Prostate gland (tissue), 2 donors: ENCODE results near the gene TCF12. TPM values are rescaled to one million over a fixed set of nuclear protein-coding genes. Genes with fewer than 3 reads are reported as not detected.

Experiments used
- DNase-seq: peaks from one replicate; pipeline ENCODE4 v3.0.0-alpha.2; 2019; ENCODE audit warnings: low spot score
- H3K27ac ChIP-seq, 2 donors: fragments of 200-600 bp; sonication (generic); 2 replicates each; pipeline ENCODE4 v1.5.1; 2017 to 2019
- H3K27me3 ChIP-seq: fragments of 200-600 bp; sonication (generic); replicated peaks from 2 replicates; pipeline ENCODE4 v1.5.1; 2019; ENCODE audit not compliant: insufficient read depth
- H3K36me3 ChIP-seq, 2 donors: fragments of 200-600 bp; sonication (generic); 1 replicate in 1 of 2; 2 replicates in 1 of 2; pipeline versions ENCODE4 v1.5.1 to v1.8.1; 2017 to 2019
- H3K4me1 ChIP-seq: fragments of 200-600 bp; sonication (generic); replicated peaks from 2 replicates; pipeline ENCODE4 v1.5.1; 2019
- H3K4me3 ChIP-seq, 2 donors: fragments of 200-600 bp; sonication (generic); 2 replicates each; pipeline ENCODE4 v1.5.1; 2017 to 2019
- H3K9me3 ChIP-seq: fragments of 200-600 bp; sonication (generic); 2 replicates; pipeline ENCODE4 v1.5.1; 2017
- POLR2A ChIP-seq: fragments of 450-650 bp; IDR thresholded peaks from one replicate; pipeline ENCODE4 v1.6.1; 2016; ENCODE audit warnings: antibody characterized with exemption, mild to moderate bottlenecking
- POLR2AphosphoS5 ChIP-seq: sonication (generic); formaldehyde crosslinking; IDR thresholded peaks from one replicate; pipeline ENCODE4 v1.6.1; 2017; ENCODE audit warnings: antibody characterized with exemption
- WGBS: methylation state at CpG from one replicate; pipeline ENCODE4 v1.1.5; 2018; 5-methylcytosine and 5-hydroxymethylcytosine counted together
- intact Hi-C: fragments of 100-400 bp; cut with DNase I; formaldehyde crosslinking; loops from one replicate; pipeline ENCODE4 v1.14.2; 2022
- total RNA-seq, 2 donors: library from RNA; depleted of rRNA; stranded (reverse); fragments of >200 nt; gene quantifications; one replicate each; pipeline ENCODE4 v1.1.0, GENCODE V29; 2016
- TF ChIP-seq, protein P1 (sequence below), 4 experiments: fragments of 200-600 bp in 2 of 4; fragments of 450-650 bp in 2 of 4; sonication (generic) in 2 of 4; IDR thresholded peaks; 1 replicate in 3 of 4; 2 replicates in 1 of 4; pipeline ENCODE4 v1.5.1; 2016 to 2019; ENCODE audit warnings: antibody characterized with exemption in 4 of 4, mild to moderate bottlenecking in 2 of 4, moderate library complexity in 2 of 4

Gene TCF12
- total RNA-seq, 2 donors from 2014 or later, result 95.4 to 123 TPM

DNA sequence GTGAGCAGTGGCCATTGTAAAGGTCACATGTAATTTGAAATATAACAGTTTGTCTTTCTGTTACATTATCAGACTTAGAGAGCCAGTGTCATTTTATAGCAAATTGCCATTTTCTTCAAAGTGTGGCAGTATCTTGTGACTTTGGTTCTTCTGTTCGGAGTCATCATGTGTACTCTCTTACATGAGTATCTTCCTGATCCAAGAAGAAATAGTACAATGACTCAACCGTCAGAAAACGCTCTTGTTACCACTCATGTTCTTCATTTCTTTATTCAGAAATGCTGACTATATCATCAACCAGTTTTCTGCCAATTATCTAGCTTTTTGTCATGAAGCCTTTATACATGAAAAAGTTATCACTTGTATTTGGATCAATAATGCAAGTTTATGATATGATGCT, 364.2 kb downstream of the TCF12 start:
- 84% methylated on average over 3 of the region's 3 CpGs for WGBS
- Histone ChIP-seq H3K27ac (no peak overlapping the region), H3K4me3 (no peak overlapping the region), H3K36me3 (no peaks in the 10 kb centered on the region), H3K27me3 (no peaks in the 10 kb centered on the region), H3K9me3 (no peaks in the 10 kb centered on the region), H3K4me1 (no peaks in the 10 kb centered on the region)
- intact Hi-C loops, result no loop called here
- TF ChIP-seq, protein P1, sequence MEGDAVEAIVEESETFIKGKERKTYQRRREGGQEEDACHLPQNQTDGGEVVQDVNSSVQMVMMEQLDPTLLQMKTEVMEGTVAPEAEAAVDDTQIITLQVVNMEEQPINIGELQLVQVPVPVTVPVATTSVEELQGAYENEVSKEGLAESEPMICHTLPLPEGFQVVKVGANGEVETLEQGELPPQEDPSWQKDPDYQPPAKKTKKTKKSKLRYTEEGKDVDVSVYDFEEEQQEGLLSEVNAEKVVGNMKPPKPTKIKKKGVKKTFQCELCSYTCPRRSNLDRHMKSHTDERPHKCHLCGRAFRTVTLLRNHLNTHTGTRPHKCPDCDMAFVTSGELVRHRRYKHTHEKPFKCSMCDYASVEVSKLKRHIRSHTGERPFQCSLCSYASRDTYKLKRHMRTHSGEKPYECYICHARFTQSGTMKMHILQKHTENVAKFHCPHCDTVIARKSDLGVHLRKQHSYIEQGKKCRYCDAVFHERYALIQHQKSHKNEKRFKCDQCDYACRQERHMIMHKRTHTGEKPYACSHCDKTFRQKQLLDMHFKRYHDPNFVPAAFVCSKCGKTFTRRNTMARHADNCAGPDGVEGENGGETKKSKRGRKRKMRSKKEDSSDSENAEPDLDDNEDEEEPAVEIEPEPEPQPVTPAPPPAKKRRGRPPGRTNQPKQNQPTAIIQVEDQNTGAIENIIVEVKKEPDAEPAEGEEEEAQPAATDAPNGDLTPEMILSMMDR (IDR thresholded peaks at IDR 0.05), result no peak
- no peak for TF ChIP-seq POLR2A
- no peak for TF ChIP-seq POLR2AphosphoS5
- no peak for DNase-seq

DNA sequence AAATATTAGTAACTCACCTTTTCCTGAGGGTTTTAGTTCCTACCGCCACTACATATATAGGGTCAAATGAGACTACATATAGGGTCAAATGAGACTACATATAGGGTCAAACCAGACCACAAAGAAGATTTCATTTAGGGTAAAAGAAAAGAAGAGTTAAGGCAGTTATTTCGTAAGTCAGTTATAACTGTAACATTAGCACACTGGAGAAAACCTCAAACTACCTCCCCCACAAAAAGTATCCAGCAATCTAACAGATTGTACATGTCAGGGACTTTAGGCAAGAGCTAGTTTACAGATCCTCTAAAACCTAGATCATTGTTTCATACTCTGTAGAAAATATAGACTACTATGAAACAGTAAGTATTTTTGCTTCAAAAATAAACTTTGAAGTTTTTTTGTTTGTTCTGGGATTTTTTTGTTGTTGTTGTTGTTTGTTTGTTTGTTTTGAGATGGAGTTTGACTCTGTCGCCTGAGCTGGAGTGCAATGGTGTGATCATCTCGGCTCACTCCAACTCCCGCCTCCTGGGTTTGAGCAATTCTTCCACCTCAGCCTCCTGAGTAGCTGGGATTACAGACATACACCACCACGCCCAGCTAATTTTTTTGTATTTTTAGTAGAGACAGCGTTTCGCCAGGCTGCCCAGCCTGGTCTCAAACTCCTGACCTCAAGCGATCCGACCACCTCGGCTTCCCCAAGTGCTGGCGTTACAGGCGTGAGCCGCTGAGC, 365.5 kb downstream of the TCF12 start:
- no peak overlapping the region for H3K27ac ChIP-seq

DNA sequence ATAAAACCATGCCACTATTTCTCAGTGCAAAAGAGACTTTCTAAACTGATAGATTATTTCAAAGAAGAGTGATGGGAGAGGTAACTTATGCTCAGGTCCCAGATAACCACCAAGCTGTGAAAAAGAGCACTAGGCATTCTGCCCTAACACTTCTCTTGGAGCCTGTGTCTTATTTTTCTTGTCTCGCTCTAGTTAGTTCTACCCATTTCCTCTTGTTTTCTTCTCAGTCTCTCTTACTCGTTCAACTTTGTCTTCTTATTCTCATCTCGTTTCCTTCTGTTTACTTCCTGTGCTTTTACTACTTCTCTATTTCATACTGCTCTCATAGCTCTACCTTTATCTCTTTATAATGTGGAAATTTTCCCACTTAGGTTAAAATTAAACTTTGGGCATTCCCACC, 366.1 kb downstream of the TCF12 start:
- WGBS, result 46% methylated on average over 3 of the region's 3 CpGs
- no peak for DNase-seq
- TF ChIP-seq, protein P1 (IDR thresholded peaks at IDR 0.05), result no peak
- TF ChIP-seq POLR2AphosphoS5 (no peak), POLR2A (no peak)
- no peaks in the 10 kb centered on the region for H3K9me3 ChIP-seq
- H3K4me1 ChIP-seq, result no peaks in the 10 kb centered on the region
- no peaks in the 10 kb centered on the region for H3K36me3 ChIP-seq
- no peak overlapping the region for H3K27ac ChIP-seq
- no peaks in the 10 kb centered on the region for H3K27me3 ChIP-seq
- intact Hi-C loops, result no loop called here
- no peak overlapping the region for H3K4me3 ChIP-seq

More for the DNA sequence above, 365.5 kb downstream of the TCF12 start:
- TF ChIP-seq POLR2AphosphoS5 (no peak), POLR2A (no peak)
- TF ChIP-seq, protein P1 (IDR thresholded peaks at IDR 0.05), result no peak
- WGBS, result 82% methylated on average over 14 of the region's 14 CpGs
- no peaks in the 10 kb centered on the region for H3K4me1 ChIP-seq
- H3K4me3 ChIP-seq, result no peak overlapping the region
- DNase-seq, result no peak
- no peaks in the 10 kb centered on the region for H3K27me3 ChIP-seq
- no peaks in the 10 kb centered on the region for H3K9me3 ChIP-seq
- no peaks in the 10 kb centered on the region for H3K36me3 ChIP-seq
- intact Hi-C loops, result no loop called here

DNA sequence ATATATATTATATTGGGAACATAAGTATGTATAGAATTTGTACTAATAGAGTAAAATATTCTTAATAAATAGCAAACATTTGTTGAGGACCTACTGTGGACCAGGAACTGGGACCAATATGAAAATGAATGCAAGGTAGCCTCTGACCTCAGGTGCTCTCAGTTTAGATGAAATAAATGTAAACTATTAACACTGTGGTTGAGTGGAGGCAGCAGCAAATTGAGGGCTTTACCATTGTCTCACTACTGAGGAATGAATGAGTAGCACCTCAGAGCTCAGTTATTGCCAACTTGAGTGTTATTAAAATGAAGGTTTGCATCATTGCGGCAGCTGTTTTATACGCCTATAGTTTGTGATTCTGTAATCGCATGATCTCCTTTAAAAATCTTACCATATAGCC, 366.9 kb downstream of the TCF12 start:
- WGBS, result 98% methylated on average over 3 of the region's 3 CpGs
- no peaks in the 10 kb centered on the region for H3K4me1 ChIP-seq
- no peaks in the 10 kb centered on the region for H3K36me3 ChIP-seq
- no peaks in the 10 kb centered on the region for H3K27me3 ChIP-seq
- H3K4me3 ChIP-seq, result no peak overlapping the region
- H3K27ac ChIP-seq, result no peak overlapping the region
- DNase-seq, result no peak
- intact Hi-C loops, result no loop called here
- TF ChIP-seq POLR2AphosphoS5, result no peak
- TF ChIP-seq, protein P1 (IDR thresholded peaks at IDR 0.05), result no peak
- TF ChIP-seq POLR2A, result no peak
- H3K9me3 ChIP-seq, result no peaks in the 10 kb centered on the region

DNA sequence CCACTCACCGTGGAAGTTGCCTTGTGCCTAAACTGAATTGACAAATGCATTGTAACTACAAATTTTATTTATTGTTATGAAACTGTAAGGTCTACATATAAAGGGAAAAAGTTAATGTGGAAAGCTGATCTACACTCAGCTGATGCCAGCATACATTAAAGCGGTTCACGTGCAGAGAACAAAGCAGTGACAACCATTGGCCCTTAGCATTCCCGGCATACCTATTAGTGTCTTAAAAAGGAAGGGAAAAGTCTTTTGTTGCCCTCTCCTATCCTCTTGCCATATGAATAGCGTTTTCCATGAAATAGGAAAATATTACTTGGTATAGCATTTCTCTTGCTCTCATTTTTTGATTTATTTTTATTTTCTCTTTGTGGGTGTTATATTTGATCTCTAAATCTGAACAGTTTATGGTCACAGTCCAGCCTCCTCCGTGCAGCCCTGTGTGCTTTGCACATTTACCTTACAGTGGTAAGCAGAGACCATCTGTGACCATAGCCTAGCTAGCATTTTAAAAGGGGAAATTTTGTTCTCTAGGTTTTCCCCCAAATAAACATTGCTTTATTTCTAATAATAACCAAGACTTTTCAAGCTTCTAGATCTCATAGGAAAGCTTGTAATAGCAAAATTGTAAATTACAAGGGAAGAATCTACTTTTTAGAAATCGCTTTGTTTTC, 368.1 kb downstream of the TCF12 start:
- TF ChIP-seq, protein P1 (IDR thresholded peaks at IDR 0.05), result no peak
- TF ChIP-seq POLR2A (no peak), POLR2AphosphoS5 (no peak)
- intact Hi-C loops, result no loop called here
- H3K9me3 ChIP-seq, result no peaks in the 10 kb centered on the region
- DNase-seq, result no peak
- no peak overlapping the region for H3K27ac ChIP-seq
- 69% methylated on average over 7 of the region's 7 CpGs for WGBS
- no peaks in the 10 kb centered on the region for H3K4me1 ChIP-seq
- no peak overlapping the region for H3K4me3 ChIP-seq
- no peaks in the 10 kb centered on the region for H3K27me3 ChIP-seq
- no peaks in the 10 kb centered on the region for H3K36me3 ChIP-seq
